ENCODE measurements around the gene PABPC4L. TPM values are rescaled to one million over a fixed set of nuclear protein-coding genes. Genes with fewer than 3 reads are reported as not detected.
A peak's percentile ranks its signal among the peaks of the same experiment; 100 is the strongest.

The PABPC4L gene
- total RNA-seq, result 1.3 TPM

DNA sequence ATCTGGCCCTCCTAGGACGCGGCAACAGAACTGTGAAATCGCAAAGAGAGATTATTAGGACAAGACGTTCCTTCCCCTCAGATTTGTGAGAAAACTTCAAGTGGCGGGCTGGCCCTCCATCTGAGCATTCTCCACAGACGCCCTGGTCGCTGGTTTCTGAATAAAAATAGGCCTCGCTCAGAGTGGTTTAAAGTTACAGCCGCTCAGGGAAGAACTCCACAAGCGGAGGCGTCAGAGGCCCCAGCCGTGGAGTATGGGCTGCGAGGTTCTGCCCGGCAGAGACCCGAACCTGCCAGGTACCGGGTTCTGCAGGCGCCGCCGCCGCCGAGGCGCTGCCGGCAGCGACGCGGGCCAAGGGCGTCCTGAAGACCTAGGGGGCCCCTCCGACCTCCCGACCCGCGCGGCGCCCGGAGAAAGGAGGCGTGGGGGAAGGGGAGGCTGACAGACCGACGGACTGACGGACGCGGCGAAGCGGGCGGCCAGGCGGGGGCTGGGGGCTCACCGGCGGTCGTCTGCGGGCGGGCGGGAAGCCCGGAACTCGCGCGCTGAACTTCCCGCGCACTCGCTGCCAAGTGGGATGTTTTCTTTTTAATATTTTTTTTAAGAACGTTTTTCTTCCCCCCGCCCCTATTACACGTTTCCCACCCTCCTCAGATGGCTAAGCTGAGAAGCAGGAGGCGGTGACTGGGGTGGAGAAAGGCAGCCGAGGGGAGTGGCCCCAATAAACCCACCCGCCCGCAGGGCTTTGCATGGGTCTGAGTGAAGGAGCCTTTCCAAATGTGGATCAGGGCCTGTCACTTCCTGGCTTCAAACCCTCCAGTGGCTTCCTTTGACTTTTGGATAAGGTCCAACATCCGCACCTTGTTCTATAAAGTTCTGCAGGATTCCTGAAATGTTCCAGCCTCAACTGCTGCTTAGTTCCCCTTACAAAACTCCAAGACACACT lies at the start of gene PABPC4L:
Gene PABPC4L, minus strand, starts transcription at position 574 of the 946 bp plus-strand sequence. CDS start 770 bp downstream, outside the sequence.
- H3K27ac ChIP-seq, result peak within 1 kb of the TSS; percentile 75 to 86
- no peaks in the 10 kb centered on the region for H3K27me3 ChIP-seq
- H3K36me3 ChIP-seq, result no peaks in the 10 kb centered on the region
- no peaks in the 10 kb centered on the region for H3K9me3 ChIP-seq
- DNase-seq (ENCODE audit: low spot score in 2 of 2), result peak in 1 of 2 donors; percentile 77
- TF ChIP-seq, protein P1, sequence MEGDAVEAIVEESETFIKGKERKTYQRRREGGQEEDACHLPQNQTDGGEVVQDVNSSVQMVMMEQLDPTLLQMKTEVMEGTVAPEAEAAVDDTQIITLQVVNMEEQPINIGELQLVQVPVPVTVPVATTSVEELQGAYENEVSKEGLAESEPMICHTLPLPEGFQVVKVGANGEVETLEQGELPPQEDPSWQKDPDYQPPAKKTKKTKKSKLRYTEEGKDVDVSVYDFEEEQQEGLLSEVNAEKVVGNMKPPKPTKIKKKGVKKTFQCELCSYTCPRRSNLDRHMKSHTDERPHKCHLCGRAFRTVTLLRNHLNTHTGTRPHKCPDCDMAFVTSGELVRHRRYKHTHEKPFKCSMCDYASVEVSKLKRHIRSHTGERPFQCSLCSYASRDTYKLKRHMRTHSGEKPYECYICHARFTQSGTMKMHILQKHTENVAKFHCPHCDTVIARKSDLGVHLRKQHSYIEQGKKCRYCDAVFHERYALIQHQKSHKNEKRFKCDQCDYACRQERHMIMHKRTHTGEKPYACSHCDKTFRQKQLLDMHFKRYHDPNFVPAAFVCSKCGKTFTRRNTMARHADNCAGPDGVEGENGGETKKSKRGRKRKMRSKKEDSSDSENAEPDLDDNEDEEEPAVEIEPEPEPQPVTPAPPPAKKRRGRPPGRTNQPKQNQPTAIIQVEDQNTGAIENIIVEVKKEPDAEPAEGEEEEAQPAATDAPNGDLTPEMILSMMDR (IDR thresholded peaks at IDR 0.05), result no peak
- intact Hi-C loops (cut with DNase I), result loop anchor here (10.0 kb wide), 2 partner anchors 133 to 1057 kb away; partner anchors contain the start of gene PCDH10
- H3K4me3 ChIP-seq, result peak within 1 kb of the TSS; percentile 69 to 86
- H3K4me1 ChIP-seq, result no peaks in the 10 kb centered on the region

DNA sequence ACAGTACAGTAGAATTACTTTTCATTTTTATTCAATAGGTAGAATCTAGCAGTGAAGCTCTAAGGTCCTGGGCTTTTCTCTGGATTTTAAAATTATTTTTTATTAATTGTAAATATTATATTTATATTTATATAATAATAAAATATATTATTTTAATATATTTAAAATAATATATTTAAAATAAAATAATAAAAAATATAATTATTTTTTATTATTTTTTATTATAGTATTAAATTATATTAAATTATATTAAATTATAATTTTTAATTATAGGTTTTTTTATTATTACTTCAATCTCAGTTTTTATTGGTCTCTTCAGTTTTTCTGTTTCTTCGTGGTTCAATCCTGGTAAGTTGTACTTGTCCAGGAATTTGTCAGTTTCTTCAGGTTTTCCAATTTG lies 49.7 kb upstream of the PABPC4L start:
- no peaks in the 10 kb centered on the region for H3K9me3 ChIP-seq
- H3K36me3 ChIP-seq, result no peaks in the 10 kb centered on the region
- no peak for DNase-seq (ENCODE audit: low spot score in 2 of 2)
- intact Hi-C loops (cut with DNase I), result no loop called here
- H3K27me3 ChIP-seq, result no peaks in the 10 kb centered on the region
- no peaks in the 10 kb centered on the region for H3K4me1 ChIP-seq
- TF ChIP-seq, protein P1 (IDR thresholded peaks at IDR 0.05), result no peak
- no peak overlapping the region for H3K4me3 ChIP-seq
- no peak overlapping the region for H3K27ac ChIP-seq

DNA sequence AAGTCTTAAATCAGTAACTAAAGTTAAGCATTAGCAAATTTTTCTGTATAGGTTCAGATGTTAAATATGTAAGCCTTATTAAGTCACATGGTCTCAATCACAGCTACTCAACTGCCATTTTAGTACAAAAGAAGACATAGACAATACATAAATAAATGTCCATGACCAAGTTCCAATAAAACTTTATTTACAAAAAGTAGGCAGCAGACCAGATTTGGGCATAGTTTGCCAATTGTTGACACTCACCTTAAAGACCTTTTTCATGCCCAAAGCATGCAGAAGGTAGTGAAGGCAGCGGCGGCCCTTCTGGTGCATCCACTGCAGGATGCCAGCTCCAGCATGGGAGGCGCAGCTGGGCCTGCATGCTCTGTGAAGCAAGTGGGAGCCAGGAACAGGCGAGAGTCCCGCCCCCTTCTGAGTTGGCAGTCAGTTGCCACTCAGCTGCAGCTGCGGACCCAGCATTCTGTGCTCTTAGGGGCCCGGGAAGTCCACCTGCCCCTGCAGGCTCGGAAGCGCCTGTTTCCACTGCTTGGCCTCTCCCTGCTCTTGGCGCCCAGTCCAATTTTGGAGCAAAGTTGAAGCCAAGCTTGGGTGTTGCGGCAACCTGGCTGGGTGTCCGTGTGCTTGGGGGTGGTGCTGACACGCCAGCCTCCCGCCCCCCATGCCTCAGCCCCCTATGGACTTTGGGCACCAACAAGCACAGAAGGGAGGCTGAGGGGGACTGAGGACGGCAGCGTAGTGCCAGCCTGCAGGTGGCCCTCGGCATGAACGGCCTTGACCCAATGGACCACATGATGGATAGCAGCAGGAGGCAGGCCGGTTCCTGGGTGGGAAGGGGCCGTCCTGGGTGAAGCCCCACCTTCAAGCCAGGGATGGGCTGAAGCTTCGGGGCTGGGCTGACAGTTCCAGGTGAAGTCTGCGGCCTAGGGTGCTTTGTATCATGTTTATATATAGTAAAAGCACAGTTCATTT lies 42.4 kb upstream of the PABPC4L start:
- intact Hi-C loops (cut with DNase I), result no loop called here
- Histone ChIP-seq H3K27me3 (no peaks in the 10 kb centered on the region), H3K9me3 (no peaks in the 10 kb centered on the region), H3K4me3 (no peak overlapping the region), H3K36me3 (no peaks in the 10 kb centered on the region), H3K4me1 (no peaks in the 10 kb centered on the region), H3K27ac (no peak overlapping the region)
- DNase-seq (ENCODE audit: low spot score in 2 of 2), result no peak
- TF ChIP-seq, protein P1 (IDR thresholded peaks at IDR 0.05), result no peak

DNA sequence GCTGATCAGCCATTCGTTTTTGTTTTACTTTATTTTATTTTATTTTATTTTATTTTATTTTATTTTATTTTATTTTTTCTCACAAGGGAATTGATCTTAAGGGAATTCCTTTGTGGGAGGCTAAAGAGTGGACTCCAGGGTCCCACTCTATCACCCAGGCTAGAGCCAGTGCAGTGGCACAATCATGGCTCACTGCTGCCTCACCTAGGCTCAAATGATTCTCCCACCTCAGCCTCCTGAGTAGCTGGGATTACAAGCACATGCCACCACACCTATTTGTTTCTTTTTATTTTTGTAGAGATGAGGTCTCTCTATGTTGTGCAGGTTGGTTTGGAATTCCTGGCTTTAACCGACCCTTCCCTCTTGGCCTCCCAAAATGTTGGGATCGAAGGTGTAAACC lies 17.5 kb upstream of the PABPC4L start:
- DNase-seq (ENCODE audit: low spot score in 2 of 2), result no peak
- H3K36me3 ChIP-seq, result no peaks in the 10 kb centered on the region
- H3K4me3 ChIP-seq, result no peak overlapping the region
- no peaks in the 10 kb centered on the region for H3K9me3 ChIP-seq
- intact Hi-C loops (cut with DNase I), result no loop called here
- H3K27ac ChIP-seq, result no peak overlapping the region
- TF ChIP-seq, protein P1 (IDR thresholded peaks at IDR 0.05), result no peak
- no peaks in the 10 kb centered on the region for H3K4me1 ChIP-seq
- H3K27me3 ChIP-seq, result no peaks in the 10 kb centered on the region

DNA sequence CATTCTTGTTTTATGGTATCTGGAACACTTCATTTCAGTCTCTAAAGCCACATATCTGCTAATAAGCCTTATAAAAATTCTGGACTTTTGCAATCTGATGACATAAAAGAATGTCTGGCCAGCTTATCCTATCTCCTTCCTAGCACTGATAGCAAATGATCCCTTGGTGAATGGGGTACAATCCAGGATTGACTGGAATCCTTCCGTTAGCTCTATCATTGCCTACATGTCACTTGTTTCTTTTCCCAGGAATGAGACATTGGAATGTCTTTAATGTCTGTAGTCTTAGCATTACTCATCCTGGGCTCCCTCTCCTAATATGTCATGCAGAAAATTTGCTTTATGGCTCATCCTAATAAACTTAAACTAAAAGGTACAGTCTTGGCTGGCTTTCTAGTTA lies 14.8 kb upstream of the PABPC4L start:
- Histone ChIP-seq H3K9me3 (no peaks in the 10 kb centered on the region), H3K4me3 (no peak overlapping the region), H3K4me1 (no peaks in the 10 kb centered on the region), H3K27ac (no peak overlapping the region), H3K36me3 (no peaks in the 10 kb centered on the region), H3K27me3 (no peaks in the 10 kb centered on the region)
- no peak for DNase-seq (ENCODE audit: low spot score in 2 of 2)
- intact Hi-C loops (cut with DNase I), result no loop called here
- TF ChIP-seq, protein P1 (IDR thresholded peaks at IDR 0.05), result no peak

Measured in ascending aorta (tissue), 2 donors.